Neural progenitor cell (in vitro differentiated cells): Measurements from ENCODE around the gene TMUB1. TPM values are rescaled to one million over a fixed set of nuclear protein-coding genes. Genes with fewer than 3 reads are reported as not detected.
A peak's percentile ranks its signal among the peaks of the same experiment; 100 is the strongest.

ENCODE experiments used
- DNase-seq: peaks from one replicate; pipeline ENCODE4 v3.0.0-alpha.2; 2016; ENCODE audit warnings: low spot score
- H2AFZ ChIP-seq: fragments of 200-600 bp; sonication (generic); replicated peaks from 2 replicates; pipeline ENCODE4 v1.6.1; 2016; ENCODE audit warnings: antibody characterized with exemption
- H3F3A ChIP-seq: fragments of 200-600 bp; sonication (generic); 2 replicates; pipeline ENCODE4 v1.6.1; 2016; ENCODE audit warnings: antibody characterized with exemption, low read depth
- H3K27ac ChIP-seq: fragments of 200-600 bp; sonication (generic); 2 replicates; pipeline ENCODE4 v1.5.1; 2016; ENCODE audit warnings: mild to moderate bottlenecking
- H3K27me3 ChIP-seq: fragments of 200-600 bp; sonication (generic); 2 replicates; pipeline ENCODE4 v1.6.1; 2016; ENCODE audit warnings: mild to moderate bottlenecking, moderate library complexity
- H3K36me3 ChIP-seq: fragments of 200-600 bp; sonication (generic); 2 replicates; pipeline ENCODE4 v1.5.1; 2016
- H3K4me1 ChIP-seq: fragments of 200-600 bp; sonication (generic); 2 replicates; pipeline ENCODE4 v1.6.1; 2016; ENCODE audit warnings: mixed run types
- H3K4me2 ChIP-seq: fragments of 200-600 bp; sonication (generic); 2 replicates; pipeline ENCODE4 v1.6.1; 2016
- H3K4me3 ChIP-seq: fragments of 200-600 bp; sonication (generic); 2 replicates; pipeline ENCODE4 v1.5.1; 2016
- H3K79me2 ChIP-seq: fragments of 200-600 bp; sonication (generic); 2 replicates; pipeline ENCODE4 v1.6.1; 2016; ENCODE audit warnings: low read depth
- H3K9ac ChIP-seq: fragments of 200-600 bp; sonication (generic); 2 replicates; pipeline ENCODE4 v1.6.1; 2016
- H3K9me3 ChIP-seq: fragments of 200-600 bp; sonication (generic); 2 replicates; pipeline ENCODE4 v1.5.1; 2016; ENCODE audit warnings: low read depth
- H4K20me1 ChIP-seq: fragments of 200-600 bp; sonication (generic); 2 replicates; pipeline ENCODE4 v1.6.1; 2016; ENCODE audit warnings: low read depth
- H3K27ac Mint-ChIP-seq: 3 replicates; pipeline ENCODE4 v1.8.0; 2021; ENCODE audit warnings: mixed read lengths
- H3K27me3 Mint-ChIP-seq: 2 replicates; pipeline ENCODE4 v1.8.0; 2022; ENCODE audit warnings: low read depth, mild to moderate bottlenecking, inconsistent platforms, moderate library complexity, mixed read lengths; ENCODE audit not compliant: insufficient read depth
- H3K36me3 Mint-ChIP-seq: 3 replicates; pipeline ENCODE4 v1.8.0; 2021; ENCODE audit warnings: mixed read lengths
- H3K4me1 Mint-ChIP-seq: 3 replicates; pipeline ENCODE4 v1.8.0; 2021; ENCODE audit warnings: mixed read lengths
- H3K4me3 Mint-ChIP-seq: 3 replicates; pipeline ENCODE4 v1.8.0; 2021; ENCODE audit warnings: mild to moderate bottlenecking, moderate library complexity, mixed read lengths
- H3K9me3 Mint-ChIP-seq: 3 replicates; pipeline ENCODE4 v1.8.0; 2020; ENCODE audit warnings: mixed read lengths
- EZH2 ChIP-seq: fragments of 200-600 bp; sonication (generic); IDR thresholded peaks from 2 replicates; pipeline ENCODE4 v1.6.1; 2017; ENCODE audit warnings: antibody characterized with exemption, mild to moderate bottlenecking, moderate library complexity
- EZH2phosphoT487 ChIP-seq: fragments of 200-600 bp; sonication (generic); IDR thresholded peaks from 2 replicates; pipeline ENCODE4 v1.6.1; 2017; ENCODE audit warnings: antibody characterized with exemption
- total RNA-seq: library from RNA; depleted of rRNA; stranded (reverse); fragments of >200 nt; gene quantifications from 2 replicates; pipeline ENCODE4 v1.2.3, GENCODE V29; 2015; ENCODE audit warnings: low replicate concordance
- TF ChIP-seq, protein P1 (sequence below): fragments of 200-600 bp; sonication (generic); IDR thresholded peaks from 2 replicates; pipeline ENCODE4 v1.5.1; 2017; ENCODE audit warnings: antibody characterized with exemption, mild to moderate bottlenecking

TMUB1 gene
- total RNA-seq, 1 donor from 2014 or later, result 6.0 TPM

DNA sequence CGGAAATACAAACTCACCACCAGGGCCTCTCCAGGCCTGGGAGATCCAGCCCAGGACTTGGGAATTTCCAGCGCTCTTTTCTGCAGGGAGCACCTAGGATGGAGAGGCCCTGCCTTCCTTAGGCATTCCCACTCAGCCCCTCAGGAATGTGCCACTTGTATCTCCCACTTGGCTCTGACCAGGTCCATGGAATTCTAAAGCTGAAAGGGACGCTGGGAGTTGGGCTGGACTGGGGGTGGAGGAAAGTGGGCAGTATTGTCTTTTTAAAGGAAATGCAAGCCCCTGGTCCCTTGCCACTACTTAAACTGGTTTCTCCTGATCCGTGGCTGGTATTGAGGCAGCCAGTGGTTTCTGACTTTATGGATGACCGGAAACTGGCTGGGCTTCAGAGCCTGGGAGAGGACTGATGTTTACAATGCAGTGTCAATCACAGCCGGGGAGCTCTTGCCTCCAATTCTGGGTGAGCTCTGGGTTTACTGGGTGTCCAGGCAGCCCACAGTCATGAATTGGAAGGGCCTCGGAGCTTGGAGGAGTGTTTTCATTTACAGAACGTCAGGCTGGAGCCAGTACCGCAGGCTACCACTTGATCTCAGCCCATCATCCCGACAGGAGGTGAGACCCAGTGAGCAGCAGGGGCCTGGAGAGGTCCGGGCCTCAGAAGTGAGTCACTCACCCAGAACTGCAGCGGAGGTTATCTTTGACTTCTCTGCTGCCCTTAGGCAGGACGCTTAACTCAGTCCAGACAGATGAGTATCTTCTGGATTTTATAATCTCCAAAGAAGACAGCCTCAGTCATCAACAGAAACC is 30.3 kb upstream of the TMUB1 start:
- H3K27ac ChIP-seq, result no peak overlapping the region
- H3K4me2 ChIP-seq, result peak overlapping the region; percentile 78
- Mint-ChIP-seq H3K27me3 (peaks cover 11% of the 10 kb centered on the region), H3K4me3 (peak overlapping the region; percentile 74), H3K4me1 (peaks cover 33% of the 10 kb centered on the region), H3K9me3 (no peaks in the 10 kb centered on the region), H3K27ac (no peak overlapping the region), H3K36me3 (no peaks in the 10 kb centered on the region)
- H3K4me3 ChIP-seq, result no peak overlapping the region
- peaks cover 52% of the 10 kb centered on the region for H3K79me2 ChIP-seq
- no peak overlapping the region for H2AFZ ChIP-seq
- peaks cover 27% of the 10 kb centered on the region for H3F3A ChIP-seq
- H3K9ac ChIP-seq, result no peak overlapping the region
- no peaks in the 10 kb centered on the region for H3K36me3 ChIP-seq
- peak; percentile 79 for DNase-seq
- no peaks in the 10 kb centered on the region for H3K9me3 ChIP-seq
- TF ChIP-seq, protein P1, sequence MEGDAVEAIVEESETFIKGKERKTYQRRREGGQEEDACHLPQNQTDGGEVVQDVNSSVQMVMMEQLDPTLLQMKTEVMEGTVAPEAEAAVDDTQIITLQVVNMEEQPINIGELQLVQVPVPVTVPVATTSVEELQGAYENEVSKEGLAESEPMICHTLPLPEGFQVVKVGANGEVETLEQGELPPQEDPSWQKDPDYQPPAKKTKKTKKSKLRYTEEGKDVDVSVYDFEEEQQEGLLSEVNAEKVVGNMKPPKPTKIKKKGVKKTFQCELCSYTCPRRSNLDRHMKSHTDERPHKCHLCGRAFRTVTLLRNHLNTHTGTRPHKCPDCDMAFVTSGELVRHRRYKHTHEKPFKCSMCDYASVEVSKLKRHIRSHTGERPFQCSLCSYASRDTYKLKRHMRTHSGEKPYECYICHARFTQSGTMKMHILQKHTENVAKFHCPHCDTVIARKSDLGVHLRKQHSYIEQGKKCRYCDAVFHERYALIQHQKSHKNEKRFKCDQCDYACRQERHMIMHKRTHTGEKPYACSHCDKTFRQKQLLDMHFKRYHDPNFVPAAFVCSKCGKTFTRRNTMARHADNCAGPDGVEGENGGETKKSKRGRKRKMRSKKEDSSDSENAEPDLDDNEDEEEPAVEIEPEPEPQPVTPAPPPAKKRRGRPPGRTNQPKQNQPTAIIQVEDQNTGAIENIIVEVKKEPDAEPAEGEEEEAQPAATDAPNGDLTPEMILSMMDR, result no peak
- no peak for TF ChIP-seq EZH2
- TF ChIP-seq EZH2phosphoT487, result no peak
- H3K4me1 ChIP-seq, result peaks cover 20% of the 10 kb centered on the region
- peaks cover 89% of the 10 kb centered on the region for H4K20me1 ChIP-seq
- H3K27me3 ChIP-seq, result peaks cover 17% of the 10 kb centered on the region

DNA sequence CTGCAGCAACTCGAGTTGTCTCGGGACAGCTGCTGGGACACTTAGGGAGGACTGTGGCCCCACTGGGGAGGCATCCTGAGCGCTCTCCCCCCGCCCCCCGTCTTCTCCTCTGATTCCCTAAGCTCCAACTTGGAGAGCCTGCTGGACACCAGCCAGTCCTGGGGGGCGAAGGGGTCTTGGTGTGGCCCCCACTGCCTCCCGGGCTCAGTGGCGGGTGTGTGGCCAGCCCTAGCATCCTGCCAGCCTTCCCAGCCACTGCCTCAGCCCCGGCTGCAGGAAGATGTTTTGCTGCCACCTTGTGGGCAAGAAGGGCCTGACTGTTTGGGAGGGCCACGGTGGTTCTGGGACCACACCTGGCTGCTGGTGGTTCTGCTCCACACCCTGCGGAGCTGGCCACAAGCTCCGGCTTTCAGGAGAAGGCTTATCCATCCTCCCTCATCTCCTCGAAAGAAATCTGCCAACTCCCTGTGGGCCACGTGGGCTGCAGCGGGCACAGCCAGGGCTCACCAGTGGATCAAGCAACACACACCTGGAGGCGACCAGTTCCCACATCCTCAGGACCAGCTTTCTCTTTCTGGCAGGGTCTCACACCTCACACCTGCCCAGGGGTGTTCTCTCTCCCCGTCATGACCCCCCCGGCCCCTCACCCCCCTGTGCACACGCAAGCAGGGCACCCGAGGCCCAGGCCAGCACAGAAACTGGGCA is 27.8 kb upstream of the TMUB1 start:
- Mint-ChIP-seq H3K27me3 (peaks cover 9% of the 10 kb centered on the region), H3K27ac (no peak overlapping the region), H3K9me3 (no peaks in the 10 kb centered on the region), H3K4me1 (peaks cover 33% of the 10 kb centered on the region), H3K4me3 (no peak overlapping the region), H3K36me3 (peaks cover 2% of the 10 kb centered on the region)
- Histone ChIP-seq H3K9ac (no peak overlapping the region), H3K9me3 (no peaks in the 10 kb centered on the region), H3K4me3 (no peak overlapping the region), H3K27ac (no peak overlapping the region), H3K79me2 (peaks cover 44% of the 10 kb centered on the region), H3K36me3 (no peaks in the 10 kb centered on the region), H3F3A (peaks cover 27% of the 10 kb centered on the region), H2AFZ (no peak overlapping the region), H4K20me1 (peaks cover 82% of the 10 kb centered on the region), H3K27me3 (peaks cover 15% of the 10 kb centered on the region), H3K4me2 (no peak overlapping the region), H3K4me1 (peaks cover 18% of the 10 kb centered on the region)
- TF ChIP-seq, protein P1, result peak; percentile 78
- TF ChIP-seq EZH2phosphoT487 (no peak), EZH2 (no peak)
- peak; percentile 87 for DNase-seq

DNA sequence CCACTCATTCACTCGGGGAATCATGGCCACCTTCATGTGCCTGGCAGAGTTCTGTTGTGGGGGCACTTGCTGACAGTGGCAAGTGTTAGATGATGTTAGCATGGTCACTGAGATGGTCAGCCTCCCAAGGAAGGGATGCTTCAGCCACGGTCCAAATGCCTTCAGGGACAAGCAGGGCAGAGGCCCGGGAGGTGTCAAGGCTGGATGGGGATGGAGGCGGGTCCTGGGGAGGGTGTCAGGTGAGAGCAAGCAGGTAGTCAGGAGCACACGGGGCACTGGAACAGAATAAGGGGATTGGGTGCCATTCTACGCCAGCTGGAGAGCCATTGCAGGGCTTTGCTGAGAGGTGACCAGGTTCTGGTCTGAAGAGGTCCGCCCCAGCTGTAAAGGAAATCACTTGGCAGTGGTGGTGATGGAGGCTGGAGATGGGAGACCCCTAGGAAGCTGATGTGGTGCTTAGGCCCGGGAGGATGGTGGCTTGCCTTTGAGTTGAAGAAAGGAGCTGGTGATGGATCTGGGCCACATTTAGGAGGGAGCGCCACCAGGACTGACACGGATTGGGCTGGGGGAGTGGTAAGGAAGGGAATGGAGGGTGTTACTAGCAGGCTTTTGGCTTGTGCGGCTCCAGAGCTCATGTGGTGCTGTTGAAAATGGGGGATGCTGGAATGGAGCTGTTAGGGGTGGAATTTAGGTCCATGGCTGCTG is 27.1 kb upstream of the TMUB1 start:
- H3K9me3 Mint-ChIP-seq, result no peaks in the 10 kb centered on the region
- H3K27me3 ChIP-seq, result peaks cover 8% of the 10 kb centered on the region
- H3K4me2 ChIP-seq, result no peak overlapping the region
- H3F3A ChIP-seq, result peaks cover 22% of the 10 kb centered on the region
- peaks cover 2% of the 10 kb centered on the region for H3K36me3 Mint-ChIP-seq
- no peak for DNase-seq
- no peak for TF ChIP-seq EZH2phosphoT487
- TF ChIP-seq EZH2, result no peak
- TF ChIP-seq, protein P1, result no peak
- no peaks in the 10 kb centered on the region for H3K9me3 ChIP-seq
- peaks cover 37% of the 10 kb centered on the region for H3K79me2 ChIP-seq
- peaks cover 11% of the 10 kb centered on the region for H3K4me1 ChIP-seq
- H3K27ac Mint-ChIP-seq, result no peak overlapping the region
- no peak overlapping the region for H2AFZ ChIP-seq
- no peak overlapping the region for H3K4me3 Mint-ChIP-seq
- no peak overlapping the region for H3K4me3 ChIP-seq
- H3K27ac ChIP-seq, result no peak overlapping the region
- peaks cover 78% of the 10 kb centered on the region for H4K20me1 ChIP-seq
- no peak overlapping the region for H3K9ac ChIP-seq
- peaks cover 29% of the 10 kb centered on the region for H3K4me1 Mint-ChIP-seq
- H3K27me3 Mint-ChIP-seq, result peaks cover 9% of the 10 kb centered on the region
- no peaks in the 10 kb centered on the region for H3K36me3 ChIP-seq
